GM12878 (cell line): Measurements from ENCODE around the gene MEIS2. TPM values are rescaled to one million over a fixed set of nuclear protein-coding genes. Genes with fewer than 3 reads are reported as not detected.

Source experiments
- ATAC-seq: fragments of 200-7000 bp; cut with Tn5 transposase; 3 replicates; pipeline ENCODE4 v1.9.1; 2020; ENCODE audit warnings: mild to moderate bottlenecking, moderate library complexity
- BruUV-seq: library from RNA; stranded (reverse); fragments of 400-500 nt; replicated peaks from 2 replicates; lab custom pipeline; 2021; lab: Mats Ljungman, UMichigan
- CTCF ChIA-PET: fragments of 300-600 bp; sonication (Branson Sonifier 250); formaldehyde crosslinking; extraction: SDS; loops from one replicate; lab custom pipeline; 2021; ENCODE audit warnings: inconsistent platforms; lab: Yijun Ruan, JAX
- POLR2A ChIA-PET: fragments of 350-600 bp; formaldehyde crosslinking; extraction: SDS; loops from one replicate; lab custom pipeline; 2021; ENCODE audit warnings: inconsistent platforms; lab: Charles Lee
- RAD21 ChIA-PET: fragments of 300-600 bp; sonication (Branson Sonifier 250); formaldehyde crosslinking; loops from one replicate; lab custom pipeline; 2023; ENCODE audit warnings: antibody characterized with exemption; ENCODE audit not compliant: unreplicated experiment; lab: Charles Lee
- SMC1A ChIA-PET: fragments of 300-600 bp; sonication (Branson Sonifier 250); formaldehyde crosslinking; loops from one replicate; lab custom pipeline; 2023; ENCODE audit not compliant: unreplicated experiment, uncharacterized antibody; lab: Charles Lee
- DNase-seq: peaks from one replicate; pipeline ENCODE4 v3.0.0-alpha.2; 2011; ENCODE audit warnings: low read depth, low spot score
- FAIRE-seq: peaks from 3 replicates; lab custom pipeline; 2011; peaks lifted over from hg19 to GRCh38; lab: Jason Lieb, UNC
- H2AFZ ChIP-seq: 2 replicates; pipeline ENCODE4 v1.6.0; 2011; ENCODE audit warnings: low read depth, low read length, control low read depth; ENCODE audit not compliant: control insufficient read depth
- H3K27ac ChIP-seq: 2 replicates; pipeline ENCODE4 v1.5.1; 2011; ENCODE audit warnings: control low read depth; ENCODE audit not compliant: control insufficient read depth, insufficient read depth
- H3K27me3 ChIP-seq, 2 experiments: replicated peaks in 1 of 2; 2 replicates each; pipeline versions ENCODE4 v1.6.0 to v1.6.1; 2011; ENCODE audit warnings: low read length in 1 of 2; ENCODE audit not compliant: control insufficient read depth in 2 of 2, insufficient read depth in 2 of 2
- H3K36me3 ChIP-seq, 2 experiments: 2 replicates each; pipeline ENCODE4 v1.5.1; 2011; ENCODE audit warnings: low read length in 1 of 2; ENCODE audit not compliant: control insufficient read depth in 2 of 2, insufficient read depth in 2 of 2
- H3K4me1 ChIP-seq: 2 replicates; pipeline ENCODE4 v1.6.1; 2011; ENCODE audit warnings: mild to moderate bottlenecking, low read length, moderate library complexity, mixed read lengths; ENCODE audit not compliant: control insufficient read depth, insufficient read depth
- H3K4me2 ChIP-seq: 2 replicates; pipeline ENCODE4 v1.6.0; 2011; ENCODE audit warnings: control low read depth; ENCODE audit not compliant: control insufficient read depth, insufficient read depth
- H3K4me3 ChIP-seq: fragments of 200-600 bp; sonication (generic); 2 replicates; pipeline ENCODE4 v1.5.1; 2016
- H3K79me2 ChIP-seq: 2 replicates; pipeline ENCODE4 v1.6.0; 2011; ENCODE audit warnings: low read length; ENCODE audit not compliant: control insufficient read depth, insufficient read depth
- H3K9ac ChIP-seq: 2 replicates; pipeline ENCODE4 v1.8.0; 2011; ENCODE audit warnings: low read length, control low read depth, mixed read lengths; ENCODE audit not compliant: control insufficient read depth, insufficient read depth
- H3K9me3 ChIP-seq: replicated peaks from 3 replicates; pipeline ENCODE4 v1.5.1; 2011; ENCODE audit warnings: mild to moderate bottlenecking, low read length; ENCODE audit not compliant: control insufficient read depth, insufficient read depth
- H4K20me1 ChIP-seq: 2 replicates; pipeline ENCODE4 v1.6.0; 2011; ENCODE audit not compliant: control insufficient read depth, insufficient read depth
- ASH2L ChIP-seq: fragments of 300-600, 200-600 bp; sonication (generic); IDR thresholded peaks from 2 replicates; pipeline ENCODE4 v1.6.1; 2017; ENCODE audit warnings: low read depth, mild to moderate bottlenecking, borderline replicate concordance
- BCL3 ChIP-seq: IDR thresholded peaks from 2 replicates; pipeline ENCODE4 v1.6.1; 2011; ENCODE audit warnings: borderline replicate concordance, low read depth, mild to moderate bottlenecking, moderate library complexity, low read length; ENCODE audit not compliant: insufficient read depth, poor library complexity, severe bottlenecking
- CEBPZ ChIP-seq: fragments of 150-350 bp; IDR thresholded peaks from 2 replicates; pipeline ENCODE4 v1.6.1; 2016; ENCODE audit warnings: low read depth, low read length
- GATAD2B ChIP-seq: fragments of 450-650 bp; conservative IDR thresholded peaks from 2 replicates; pipeline ENCODE4 v1.6.1; 2017; ENCODE audit warnings: low read depth, mild to moderate bottlenecking, moderate library complexity
- LARP7 ChIP-seq: fragments of 450-650 bp; IDR thresholded peaks from 2 replicates; pipeline ENCODE4 v1.6.1; 2017; ENCODE audit warnings: mild to moderate bottlenecking
- MLLT1 ChIP-seq: fragments of 450-650 bp; IDR thresholded peaks from 2 replicates; pipeline ENCODE4 v1.6.1; 2016; ENCODE audit warnings: mild to moderate bottlenecking
- NFYB ChIP-seq: IDR thresholded peaks from 2 replicates; pipeline ENCODE4 v1.6.1; 2011; ENCODE audit warnings: low read depth, mild to moderate bottlenecking, low read length, improper control_type of control experiment, moderate library complexity; ENCODE audit not compliant: insufficient read depth
- NR2C2 ChIP-seq: IDR thresholded peaks from 2 replicates; pipeline ENCODE4 v1.6.1; 2011; ENCODE audit warnings: borderline replicate concordance, low read depth; ENCODE audit not compliant: control insufficient read depth, insufficient read length
- NRF1 ChIP-seq: conservative IDR thresholded peaks from 2 replicates; pipeline ENCODE4 v1.6.1; 2011; ENCODE audit warnings: mild to moderate bottlenecking, low read depth, low read length, improper control_type of control experiment
- POLR2A ChIP-seq: IDR thresholded peaks from 2 replicates; pipeline ENCODE4 v1.6.1; 2011; ENCODE audit warnings: low read depth, mild to moderate bottlenecking, low read length
- RB1 ChIP-seq: fragments of 450-650 bp; formaldehyde crosslinking; IDR thresholded peaks from 2 replicates; pipeline ENCODE4 v1.6.1; 2017; ENCODE audit warnings: mild to moderate bottlenecking, borderline replicate concordance
- SREBF2 ChIP-seq: IDR thresholded peaks from 2 replicates; pipeline ENCODE4 v1.6.1; 2012; ENCODE audit warnings: mild to moderate bottlenecking, low read length
- TARDBP ChIP-seq: IDR thresholded peaks from 2 replicates; pipeline ENCODE4 v1.6.1; 2016; ENCODE audit warnings: borderline replicate concordance
- USF1 ChIP-seq: IDR thresholded peaks from 2 replicates; pipeline ENCODE4 v1.6.1; 2011; ENCODE audit warnings: borderline replicate concordance, low read depth, mild to moderate bottlenecking, moderate library complexity, mixed read lengths, low read length; ENCODE audit not compliant: insufficient read depth; ENCODE audit errors: extremely low read length
- YBX1 ChIP-seq: fragments of 450-650 bp; IDR thresholded peaks from 2 replicates; pipeline ENCODE4 v1.6.1; 2016; ENCODE audit warnings: antibody characterized with exemption
- YY1 ChIP-seq: IDR thresholded peaks from 2 replicates; pipeline ENCODE4 v1.6.1; 2011; ENCODE audit warnings: low read depth, mild to moderate bottlenecking, low read length
- WGBS: methylation state at CpG from one replicate; pipeline ENCODE4 v1.1.6; 2016; ENCODE audit warnings: low lambda C conversion rate; ENCODE audit not compliant: insufficient replicate concordance, insufficient coverage; ENCODE audit errors: missing lambda C conversion rate; 5-methylcytosine and 5-hydroxymethylcytosine counted together
- in situ Hi-C: fragments of 300-500 bp; cut with MboI; formaldehyde crosslinking; loops from 9 replicates; pipeline ENCODE4 v1.14.3; 2018; ENCODE audit warnings: mixed read lengths
- intact Hi-C: fragments of 100-400 bp; cut with micrococcal nuclease; formaldehyde crosslinking; loops from one replicate; pipeline ENCODE4 v1.14.2; 2022; ENCODE audit not compliant: unreplicated experiment
- polyA plus RNA-seq, 11 experiments: library from polyadenylated mRNA; depleted of rRNA in 4 of 11; unstranded in 6 of 11; stranded (reverse) in 5 of 11; fragments of >200 nt; fragmentation: Nextera tagmentation in 4 of 11; fragmentation: Illumina TruSeq in 1 of 11; extraction: Ambion mirVana in 4 of 11; extraction: Trizol in 1 of 11; gene quantifications; 1 replicate in 1 of 11; 2 replicates in 10 of 11; pipeline versions ENCODE4 v1.2.1 to v1.2.3, GENCODE V29; 2011 to 2016; ENCODE audit warnings: inconsistent platforms in 2 of 11, missing spikeins in 2 of 11, low read depth in 1 of 11
- total RNA-seq, 4 experiments: library from RNA; depleted of rRNA in 3 of 4; stranded (reverse); fragments of >200 nt in 3 of 4; fragmentation: Illumina TruSeq in 1 of 4; extraction: Trizol in 1 of 4; gene quantifications; 2 replicates each; pipeline versions ENCODE4 v1.2.1 to v1.2.3, GENCODE V29; 2013 to 2021

The MEIS2 gene
- total and polyA plus RNA-seq, 10 of the 15 experiments (the other 5 are each of a cell fraction or from before 2014, with no cell fraction given): 9.2 to 54.0 (median 20.4) TPM

GRCh38 chr15:37108381-37109167 lies 8.2 kb upstream of the MEIS2 start:
- Histone ChIP-seq H3K4me2 (no peak overlapping the region), H3K36me3 (no peaks in the 10 kb centered on the region), H3K79me2 (no peaks in the 10 kb centered on the region), H3K9ac (no peak overlapping the region), H3K4me3 (no peak overlapping the region), H4K20me1 (no peaks in the 10 kb centered on the region), H3K9me3 (no peaks in the 10 kb centered on the region), H2AFZ (no peak overlapping the region), H3K27ac (no peak overlapping the region), H3K27me3 (peaks cover 3 to 29% of the 10 kb centered on the region in 2 experiments), H3K4me1 (no peaks in the 10 kb centered on the region; the same call in 1 of the 2 replicates)
- DNase-seq: no peak
- CTCF ChIA-PET: interaction anchor here (0.8 to 1.8 kb wide), 11 partner anchors 13 to 1355 kb away, joined by 3 to 13 read pairs (median 3); no protein-coding TSS in a partner anchor
- FAIRE-seq: no peak
- BruUV-seq: no TSS peak
- RAD21 ChIA-PET: interaction anchor here (0.7 to 1.4 kb wide), 5 partner anchors 212 to 230 kb away, joined by 3 to 7 read pairs (median 4); no protein-coding TSS in a partner anchor
- ATAC-seq: no peak
- WGBS: 63% methylated on average over 15 of the region's 15 CpGs
- POLR2A ChIA-PET: interaction anchor here (0.6 kb wide), 3 partner anchors 79 to 519 kb away, joined by 3 to 4 read pairs (median 3); no protein-coding TSS in a partner anchor
- in situ Hi-C loops: loop anchor here (10.0 kb wide), 1 partner anchor 614 kb away; no protein-coding TSS in a partner anchor
- intact Hi-C loops: loop anchor here (10.0 kb wide), 1 partner anchor 1584 kb away; no protein-coding TSS in a partner anchor
- SMC1A ChIA-PET: interaction anchor here (0.9 to 12.8 kb wide), 5 partner anchors 16 to 772 kb away, joined by 3 to 130 read pairs (median 4); no protein-coding TSS in a partner anchor
- TF ChIP-seq LARP7 (no peak), TARDBP (no peak), RB1 (no peak), BCL3 (no peak), YY1 (no peak), ASH2L (no peak), SREBF2 (no peak), GATAD2B (no peak), YBX1 (no peak), USF1 (no peak), NR2C2 (no peak), POLR2A (no peak), MLLT1 (no peak), NFYB (no peak), CEBPZ (no peak), NRF1 (no peak)
